Raji (cell line): Measurements from ENCODE around the gene LPAR2.

Source experiments
- POLR2A ChIP-seq: IDR thresholded peaks from 2 replicates; pipeline ENCODE4 v1.6.1; 2011; ENCODE audit warnings: low read depth, low read length, control low read depth; ENCODE audit not compliant: insufficient read depth

LPAR2 gene

GRCh38 chr19:19656451-19657396 is 28.7 kb upstream of the LPAR2 start:
- no peak for TF ChIP-seq POLR2A

- no peak for TF ChIP-seq POLR2A
These were observed 27.8 kb upstream of the LPAR2 start for GRCh38 chr19:19655641-19656343.

GRCh38 chr19:19655051-19655594 is 27.1 kb upstream of the LPAR2 start:
- TF ChIP-seq POLR2A = no peak

- no peak for TF ChIP-seq POLR2A
These were observed 26.4 kb upstream of the LPAR2 start for GRCh38 chr19:19654441-19654840.

GRCh38 chr19:19653597-19654147 is 25.7 kb upstream of the LPAR2 start:
- TF ChIP-seq POLR2A = no peak

- TF ChIP-seq POLR2A = no peak
These were observed 24.7 kb upstream of the LPAR2 start for GRCh38 chr19:19652482-19653295.

GRCh38 chr19:19651076-19651475 is 23.1 kb upstream of the LPAR2 start:
- no peak for TF ChIP-seq POLR2A

- TF ChIP-seq POLR2A = no peak
These were observed 22.3 kb upstream of the LPAR2 start for GRCh38 chr19:19650331-19650730.

GRCh38 chr19:19649580-19649995 is 21.6 kb upstream of the LPAR2 start:
- TF ChIP-seq POLR2A = no peak

- no peak for TF ChIP-seq POLR2A
These were observed 21.1 kb upstream of the LPAR2 start for GRCh38 chr19:19649155-19649554.

- TF ChIP-seq POLR2A = no peak
These were observed 19.2 kb upstream of the LPAR2 start for GRCh38 chr19:19647037-19647835.

- no peak for TF ChIP-seq POLR2A
These were observed 17.3 kb upstream of the LPAR2 start for GRCh38 chr19:19645233-19645870.

- no peak for TF ChIP-seq POLR2A
These were observed 16.0 kb upstream of the LPAR2 start for GRCh38 chr19:19644054-19644388.
